SK-N-SH (cell line): ENCODE measurements around the gene SORCS3. TPM values are rescaled to one million over a fixed set of nuclear protein-coding genes. Genes with fewer than 3 reads are reported as not detected.

ENCODE experiments used
- CTCF ChIA-PET: fragments of 300-600, 350-600 bp; formaldehyde crosslinking; extraction: SDS; loops from one replicate; lab custom pipeline; 2021; lab: Yijun Ruan, JAX
- POLR2A ChIA-PET: fragments of 350-600 bp; sonication (Branson Sonifier 250); formaldehyde crosslinking; extraction: SDS; loops from one replicate; lab custom pipeline; 2020; ENCODE audit warnings: antibody characterized with exemption, inconsistent platforms; lab: Yijun Ruan, JAX
- DNase-seq: peaks from one replicate; pipeline ENCODE4 v3.0.0; 2012
- H2AFZ ChIP-seq: fragments of 200-600 bp; sonication (generic); 2 replicates; pipeline ENCODE4 v1.8.1; 2016; ENCODE audit warnings: antibody characterized with exemption, mild to moderate bottlenecking, low read depth
- H3F3A ChIP-seq: fragments of 200-600 bp; sonication (generic); replicated peaks from 2 replicates; pipeline ENCODE3; 2016; ENCODE audit warnings: antibody characterized with exemption, mild to moderate bottlenecking; ENCODE audit not compliant: insufficient read depth
- H3K27ac ChIP-seq, 2 experiments: fragments of 200-500 bp in 1 of 2; fragments of 200-600 bp in 1 of 2; sonication (Bioruptor generic) in 1 of 2; sonication (generic), shearing (Covaris generic) in 1 of 2; 2 replicates each; pipeline versions ENCODE4 v1.5.1 to v1.6.1; 2014 to 2016; ENCODE audit warnings: low read depth in 2 of 2, inconsistent platforms in 1 of 2, low read length in 1 of 2, mild to moderate bottlenecking in 1 of 2, mixed read lengths in 1 of 2
- H3K27me3 ChIP-seq: fragments of 200-600 bp; sonication (generic), shearing (Covaris generic); 2 replicates; pipeline ENCODE4 v1.6.1; 2016; ENCODE audit warnings: mixed run types; ENCODE audit not compliant: insufficient read depth
- H3K36me3 ChIP-seq, 2 experiments: fragments of 200-500 bp in 1 of 2; fragments of 200-600 bp in 1 of 2; sonication (Bioruptor generic) in 1 of 2; sonication (generic) in 1 of 2; replicated peaks in 1 of 2; 2 replicates each; pipeline versions ENCODE3 to v1.5.1; 2014 to 2016; ENCODE audit warnings: low read length in 1 of 2, mild to moderate bottlenecking in 1 of 2; ENCODE audit not compliant: insufficient read depth in 2 of 2, control insufficient read depth in 1 of 2
- H3K4me1 ChIP-seq, 2 experiments: fragments of 200-500 bp in 1 of 2; fragments of 200-600 bp in 1 of 2; sonication (Bioruptor generic) in 1 of 2; sonication (generic), shearing (Covaris generic) in 1 of 2; 2 replicates each; pipeline versions ENCODE4 v1.5.1 to v1.6.1; 2014 to 2016; ENCODE audit warnings: low read depth in 1 of 2, low read length in 1 of 2, mixed run types in 1 of 2; ENCODE audit not compliant: insufficient read depth in 2 of 2, control insufficient read depth in 1 of 2
- H3K4me2 ChIP-seq: fragments of 200-600 bp; sonication (generic), shearing (Covaris generic); 2 replicates; pipeline ENCODE4 v1.6.1; 2017; ENCODE audit warnings: mixed run types
- H3K4me3 ChIP-seq, 2 experiments: fragments of 200-500 bp in 1 of 2; fragments of 200-600 bp in 1 of 2; sonication (Bioruptor generic) in 1 of 2; sonication (generic), shearing (Covaris generic) in 1 of 2; 2 replicates each; pipeline versions ENCODE4 v1.5.1 to v1.8.1; 2014 to 2016; ENCODE audit warnings: low read depth in 2 of 2, inconsistent platforms in 1 of 2, low read length in 1 of 2, mild to moderate bottlenecking in 1 of 2, mixed read lengths in 1 of 2, moderate library complexity in 1 of 2
- H3K79me2 ChIP-seq: fragments of 200-600 bp; sonication (generic); 2 replicates; pipeline ENCODE4 v1.8.1; 2017; ENCODE audit warnings: mild to moderate bottlenecking; ENCODE audit not compliant: insufficient read depth
- H3K9ac ChIP-seq: fragments of 200-600 bp; sonication (generic); 2 replicates; pipeline ENCODE4 v1.6.1; 2017; ENCODE audit warnings: mixed run types
- H3K9me2 ChIP-seq: fragments of 200-600 bp; sonication (generic); 2 replicates; pipeline ENCODE4 v1.6.1; 2017; ENCODE audit warnings: mixed run types
- H3K9me3 ChIP-seq: fragments of 200-600 bp; sonication (generic); 2 replicates; pipeline ENCODE4 v1.6.1; 2017; ENCODE audit warnings: mixed run types, mild to moderate bottlenecking, moderate library complexity
- H4K20me1 ChIP-seq: fragments of 200-600 bp; sonication (generic); 2 replicates; pipeline ENCODE4 v1.6.1; 2017; ENCODE audit warnings: mild to moderate bottlenecking, mixed run types; ENCODE audit not compliant: insufficient read depth
- CHD2 ChIP-seq: fragments of 150-350 bp; IDR thresholded peaks from 2 replicates; pipeline ENCODE4 v1.6.1; 2018; ENCODE audit warnings: low read length; ENCODE audit not compliant: partially characterized antibody
- FOSL2 ChIP-seq: IDR thresholded peaks from 2 replicates; pipeline ENCODE4 v1.4.0; 2012; ENCODE audit warnings: low read depth, mild to moderate bottlenecking, moderate library complexity, borderline replicate concordance
- GABPA ChIP-seq: IDR thresholded peaks from 2 replicates; pipeline ENCODE4 v1.4.0; 2012; ENCODE audit warnings: low read depth, mild to moderate bottlenecking
- GATA2 ChIP-seq: sonication (generic); formaldehyde crosslinking; IDR thresholded peaks from 2 replicates; pipeline ENCODE4 v1.5.0; 2020; ENCODE audit warnings: mild to moderate bottlenecking, missing genetic modification reagents
- JUND ChIP-seq: IDR thresholded peaks from 2 replicates; pipeline ENCODE4 v1.4.0; 2012
- MEF2A ChIP-seq: IDR thresholded peaks from 2 replicates; pipeline ENCODE4 v1.4.0; 2012; ENCODE audit warnings: low read depth, borderline replicate concordance
- NFIC ChIP-seq: IDR thresholded peaks from 2 replicates; pipeline ENCODE4 v1.4.0; 2012; ENCODE audit warnings: borderline replicate concordance
- NRF1 ChIP-seq: IDR thresholded peaks from 2 replicates; pipeline ENCODE4 v1.6.1; 2012; ENCODE audit warnings: low read depth, mild to moderate bottlenecking, low read length
- RCOR1 ChIP-seq: fragments of 150-350 bp; IDR thresholded peaks from 2 replicates; pipeline ENCODE4 v1.6.1; 2017; ENCODE audit warnings: antibody characterized with exemption, low read length
- RFX5 ChIP-seq: IDR thresholded peaks from 2 replicates; pipeline ENCODE4 v1.6.1; 2012; ENCODE audit warnings: mild to moderate bottlenecking, improper control_type of control experiment, low read length
- RXRA ChIP-seq: IDR thresholded peaks from 2 replicates; pipeline ENCODE4 v1.4.0; 2012; ENCODE audit warnings: low read depth, mild to moderate bottlenecking, borderline replicate concordance
- TAF1 ChIP-seq: IDR thresholded peaks from 2 replicates; pipeline ENCODE4 v1.6.1; 2012; ENCODE audit warnings: low read depth, mild to moderate bottlenecking, low read length, moderate library complexity, borderline replicate concordance
- TEAD4 ChIP-seq: IDR thresholded peaks from 2 replicates; pipeline ENCODE4 v1.4.0; 2012; ENCODE audit warnings: mild to moderate bottlenecking, borderline replicate concordance; ENCODE audit not compliant: insufficient read depth
- YY1 ChIP-seq: IDR thresholded peaks from 2 replicates; pipeline ENCODE4 v1.4.0; 2012; ENCODE audit warnings: low read depth, mild to moderate bottlenecking
- WGBS: methylation state at CpG from one replicate; pipeline ENCODE4 v1.1.6; 2017; ENCODE audit warnings: low lambda C conversion rate; 5-methylcytosine and 5-hydroxymethylcytosine counted together
- polyA plus RNA-seq, 3 experiments: library from polyadenylated mRNA; depleted of rRNA; stranded (reverse); fragments of >200 nt; gene quantifications; 2 replicates each; pipeline ENCODE4 v1.2.3, GENCODE V29; 2012
- TF ChIP-seq, protein P1 (sequence below): fragments of 200-600 bp; sonication (generic); IDR thresholded peaks from 2 replicates; pipeline ENCODE4 v1.6.1; 2017; ENCODE audit warnings: antibody characterized with exemption, mild to moderate bottlenecking, moderate library complexity
- TF ChIP-seq, protein P2 (sequence below): IDR thresholded peaks from 2 replicates; pipeline ENCODE4 v1.4.0; 2012; ENCODE audit warnings: low read depth, borderline replicate concordance
- TF ChIP-seq, protein P3 (sequence below): IDR thresholded peaks from 2 replicates; pipeline ENCODE4 v1.4.0; 2012; ENCODE audit warnings: low read depth, borderline replicate concordance
- TF ChIP-seq, protein P4 (sequence below): fragments of 150-350 bp; IDR thresholded peaks from 2 replicates; pipeline ENCODE4 v1.6.1; 2016; ENCODE audit warnings: mild to moderate bottlenecking, low read depth, low read length
- TF ChIP-seq, protein P5 (sequence below): fragments of 150-350 bp; IDR thresholded peaks from 2 replicates; pipeline ENCODE4 v1.6.1; 2017; ENCODE audit warnings: antibody characterized with exemption, low read length, low read depth, borderline replicate concordance

The SORCS3 gene
- polyA plus RNA-seq, 1 of the 3 experiments (the other 2 are of a cell fraction), result not detected

DNA sequence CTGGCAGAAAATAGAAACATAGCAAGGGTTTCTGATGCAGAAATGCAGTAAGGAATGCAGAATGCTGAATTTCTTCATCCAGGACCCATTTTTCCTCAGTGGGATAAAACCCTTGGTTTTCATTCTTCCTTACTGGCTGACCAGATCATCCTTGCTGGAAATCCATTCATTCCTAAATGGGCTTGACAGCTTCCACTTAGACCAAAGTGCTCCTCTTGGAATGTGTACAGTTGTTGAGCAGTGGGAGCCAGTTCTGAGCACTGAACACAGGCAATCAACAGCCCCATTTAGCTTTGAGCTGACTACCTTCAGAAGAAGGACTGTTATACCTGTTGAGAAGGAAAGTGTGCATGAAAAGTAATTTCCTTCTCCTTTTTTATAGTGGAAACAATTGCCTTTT lies 232.1 kb downstream of the SORCS3 start (continued):
- TF ChIP-seq RXRA (no peak), RFX5 (no peak), YY1 (no peak), FOSL2 (no peak), CHD2 (no peak), GABPA (no peak), MEF2A (no peak), JUND (no peak), NRF1 (no peak)
- TF ChIP-seq, protein P1, sequence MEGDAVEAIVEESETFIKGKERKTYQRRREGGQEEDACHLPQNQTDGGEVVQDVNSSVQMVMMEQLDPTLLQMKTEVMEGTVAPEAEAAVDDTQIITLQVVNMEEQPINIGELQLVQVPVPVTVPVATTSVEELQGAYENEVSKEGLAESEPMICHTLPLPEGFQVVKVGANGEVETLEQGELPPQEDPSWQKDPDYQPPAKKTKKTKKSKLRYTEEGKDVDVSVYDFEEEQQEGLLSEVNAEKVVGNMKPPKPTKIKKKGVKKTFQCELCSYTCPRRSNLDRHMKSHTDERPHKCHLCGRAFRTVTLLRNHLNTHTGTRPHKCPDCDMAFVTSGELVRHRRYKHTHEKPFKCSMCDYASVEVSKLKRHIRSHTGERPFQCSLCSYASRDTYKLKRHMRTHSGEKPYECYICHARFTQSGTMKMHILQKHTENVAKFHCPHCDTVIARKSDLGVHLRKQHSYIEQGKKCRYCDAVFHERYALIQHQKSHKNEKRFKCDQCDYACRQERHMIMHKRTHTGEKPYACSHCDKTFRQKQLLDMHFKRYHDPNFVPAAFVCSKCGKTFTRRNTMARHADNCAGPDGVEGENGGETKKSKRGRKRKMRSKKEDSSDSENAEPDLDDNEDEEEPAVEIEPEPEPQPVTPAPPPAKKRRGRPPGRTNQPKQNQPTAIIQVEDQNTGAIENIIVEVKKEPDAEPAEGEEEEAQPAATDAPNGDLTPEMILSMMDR, result no peak
- TF ChIP-seq, all 33 proteins: peak for 0

DNA sequence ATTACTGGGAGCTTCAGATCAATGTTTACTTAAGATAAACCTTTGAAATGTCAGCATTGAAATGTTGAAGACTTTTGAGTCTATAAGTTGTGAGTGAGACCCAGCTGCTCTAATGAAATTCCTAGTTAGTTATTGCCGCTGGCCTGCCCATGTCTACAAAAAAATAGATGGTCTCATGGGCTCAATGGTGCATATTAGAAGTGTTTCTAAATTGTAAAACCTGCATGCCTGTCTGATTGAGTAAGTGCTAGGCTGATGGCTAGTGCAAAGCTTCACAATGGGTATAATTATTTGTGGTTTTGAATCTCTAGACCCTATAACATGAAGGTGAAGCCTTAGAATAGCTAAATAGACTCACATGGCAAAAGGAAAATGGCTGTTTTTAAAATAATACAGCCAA lies 234.5 kb downstream of the SORCS3 start:
- H3K9me3 ChIP-seq, result no peaks in the 10 kb centered on the region
- H3K27ac ChIP-seq, result no peak overlapping the region
- H3F3A ChIP-seq, result no peaks in the 10 kb centered on the region
- H3K4me2 ChIP-seq, result no peak overlapping the region
- H3K27me3 ChIP-seq, result no peaks in the 10 kb centered on the region
- no peak overlapping the region for H2AFZ ChIP-seq
- no peaks in the 10 kb centered on the region for H3K79me2 ChIP-seq
- H3K4me1 ChIP-seq, result peaks cover 0 to 2% of the 10 kb centered on the region in 2 experiments; a peak in 2 of 4 replicates
- WGBS, result 13% methylated on average over 1 of the region's 1 CpG
- no peak overlapping the region for H3K9ac ChIP-seq
- no peaks in the 10 kb centered on the region for H3K36me3 ChIP-seq
- H3K4me3 ChIP-seq, result no peak overlapping the region
- H4K20me1 ChIP-seq, result no peaks in the 10 kb centered on the region
- CTCF ChIA-PET, result no interaction called here
- TF ChIP-seq TAF1 (no peak), GATA2 (CRISPR knock-in tag) (no peak), YY1 (no peak), NFIC (no peak), TEAD4 (no peak), RCOR1 (no peak)
- TF ChIP-seq, protein P2, sequence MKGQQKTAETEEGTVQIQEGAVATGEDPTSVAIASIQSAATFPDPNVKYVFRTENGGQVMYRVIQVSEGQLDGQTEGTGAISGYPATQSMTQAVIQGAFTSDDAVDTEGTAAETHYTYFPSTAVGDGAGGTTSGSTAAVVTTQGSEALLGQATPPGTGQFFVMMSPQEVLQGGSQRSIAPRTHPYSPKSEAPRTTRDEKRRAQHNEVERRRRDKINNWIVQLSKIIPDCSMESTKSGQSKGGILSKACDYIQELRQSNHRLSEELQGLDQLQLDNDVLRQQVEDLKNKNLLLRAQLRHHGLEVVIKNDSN, result no peak
- TF ChIP-seq, protein P3, sequence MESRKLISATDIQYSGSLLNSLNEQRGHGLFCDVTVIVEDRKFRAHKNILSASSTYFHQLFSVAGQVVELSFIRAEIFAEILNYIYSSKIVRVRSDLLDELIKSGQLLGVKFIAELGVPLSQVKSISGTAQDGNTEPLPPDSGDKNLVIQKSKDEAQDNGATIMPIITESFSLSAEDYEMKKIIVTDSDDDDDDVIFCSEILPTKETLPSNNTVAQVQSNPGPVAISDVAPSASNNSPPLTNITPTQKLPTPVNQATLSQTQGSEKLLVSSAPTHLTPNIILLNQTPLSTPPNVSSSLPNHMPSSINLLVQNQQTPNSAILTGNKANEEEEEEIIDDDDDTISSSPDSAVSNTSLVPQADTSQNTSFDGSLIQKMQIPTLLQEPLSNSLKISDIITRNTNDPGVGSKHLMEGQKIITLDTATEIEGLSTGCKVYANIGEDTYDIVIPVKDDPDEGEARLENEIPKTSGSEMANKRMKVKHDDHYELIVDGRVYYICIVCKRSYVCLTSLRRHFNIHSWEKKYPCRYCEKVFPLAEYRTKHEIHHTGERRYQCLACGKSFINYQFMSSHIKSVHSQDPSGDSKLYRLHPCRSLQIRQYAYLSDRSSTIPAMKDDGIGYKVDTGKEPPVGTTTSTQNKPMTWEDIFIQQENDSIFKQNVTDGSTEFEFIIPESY, result no peak
- TF ChIP-seq, protein P4, sequence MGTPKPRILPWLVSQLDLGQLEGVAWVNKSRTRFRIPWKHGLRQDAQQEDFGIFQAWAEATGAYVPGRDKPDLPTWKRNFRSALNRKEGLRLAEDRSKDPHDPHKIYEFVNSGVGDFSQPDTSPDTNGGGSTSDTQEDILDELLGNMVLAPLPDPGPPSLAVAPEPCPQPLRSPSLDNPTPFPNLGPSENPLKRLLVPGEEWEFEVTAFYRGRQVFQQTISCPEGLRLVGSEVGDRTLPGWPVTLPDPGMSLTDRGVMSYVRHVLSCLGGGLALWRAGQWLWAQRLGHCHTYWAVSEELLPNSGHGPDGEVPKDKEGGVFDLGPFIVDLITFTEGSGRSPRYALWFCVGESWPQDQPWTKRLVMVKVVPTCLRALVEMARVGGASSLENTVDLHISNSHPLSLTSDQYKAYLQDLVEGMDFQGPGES, result no peak
- TF ChIP-seq, protein P5, sequence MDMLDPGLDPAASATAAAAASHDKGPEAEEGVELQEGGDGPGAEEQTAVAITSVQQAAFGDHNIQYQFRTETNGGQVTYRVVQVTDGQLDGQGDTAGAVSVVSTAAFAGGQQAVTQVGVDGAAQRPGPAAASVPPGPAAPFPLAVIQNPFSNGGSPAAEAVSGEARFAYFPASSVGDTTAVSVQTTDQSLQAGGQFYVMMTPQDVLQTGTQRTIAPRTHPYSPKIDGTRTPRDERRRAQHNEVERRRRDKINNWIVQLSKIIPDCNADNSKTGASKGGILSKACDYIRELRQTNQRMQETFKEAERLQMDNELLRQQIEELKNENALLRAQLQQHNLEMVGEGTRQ, result no peak
- TF ChIP-seq, protein P1, result no peak
- no peak for DNase-seq
- POLR2A ChIA-PET, result no interaction called here
- no peaks in the 10 kb centered on the region for H3K9me2 ChIP-seq
